GM12864 (cell line): ENCODE measurements around the gene SLC44A5.

Experiments used
- DNase-seq: peaks from one replicate; pipeline ENCODE4 v3.0.0-alpha.2; 2011; ENCODE audit warnings: low read depth
- H3K4me3 ChIP-seq: 2 replicates; pipeline ENCODE4 v1.5.1; 2011; ENCODE audit warnings: mild to moderate bottlenecking, low read depth, low read length, control low read depth
- CTCF ChIP-seq: IDR thresholded peaks from 2 replicates; pipeline ENCODE4 v1.5.1; 2011; ENCODE audit warnings: low read depth, mild to moderate bottlenecking, moderate library complexity, low read length, control low read depth, inconsistent platforms; ENCODE audit errors: missing control alignments

SLC44A5 gene

DNA sequence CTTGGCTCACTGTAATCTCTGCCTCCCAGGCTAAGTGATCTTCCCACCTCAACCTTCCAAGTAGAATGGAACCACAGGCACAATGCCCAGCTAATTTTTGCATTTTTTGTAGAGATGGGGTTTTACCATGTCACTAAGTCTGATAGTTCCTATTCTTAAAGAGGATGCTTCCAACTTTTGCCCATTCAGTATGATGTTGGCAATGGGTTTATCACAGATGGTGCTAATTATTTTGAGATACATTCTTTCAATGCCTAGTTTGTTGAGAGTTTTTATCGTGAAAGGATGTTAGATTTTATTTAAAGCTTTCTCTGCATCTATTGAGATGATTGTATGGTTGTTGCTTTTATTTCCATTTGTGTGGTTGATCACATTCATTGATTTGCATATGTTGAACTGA lies 103.9 kb downstream of the SLC44A5 start:
- no peak for DNase-seq
- no peak overlapping the region for H3K4me3 ChIP-seq
- TF ChIP-seq CTCF, result no peak

DNA sequence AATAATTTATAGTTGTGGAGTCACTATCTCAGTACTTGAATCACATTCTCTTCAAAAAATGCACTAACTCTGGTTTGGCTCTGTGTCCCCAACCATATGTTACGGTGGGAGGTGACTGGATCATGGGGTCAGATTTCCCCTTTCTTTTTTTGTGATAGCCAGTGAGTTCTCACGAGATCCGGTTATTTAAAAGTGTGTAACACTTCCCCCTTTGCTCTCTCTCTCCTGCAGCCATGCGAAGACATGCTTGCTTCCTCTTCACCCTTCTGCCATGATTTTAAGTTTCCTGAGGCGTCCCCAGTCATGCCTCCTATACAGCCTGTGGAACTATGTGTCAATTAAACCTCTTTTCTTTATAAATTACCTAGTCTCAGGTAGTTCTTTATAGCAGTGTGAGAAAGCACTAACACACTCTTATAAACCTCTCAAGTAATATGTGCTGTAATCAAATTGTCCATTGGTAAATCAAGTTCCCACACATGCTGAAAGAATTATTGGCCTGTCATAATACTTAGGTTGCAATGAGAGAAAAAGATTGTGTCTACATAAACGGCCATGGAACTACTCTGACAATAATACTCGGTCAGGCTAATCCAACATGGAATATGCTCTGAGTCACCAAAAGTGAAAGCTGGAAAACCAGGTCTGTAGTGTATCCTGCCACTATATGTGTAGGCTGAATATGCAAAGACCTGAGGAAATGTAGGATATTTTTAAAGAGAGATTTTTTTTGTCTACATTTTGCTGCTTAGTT lies 107.5 kb downstream of the SLC44A5 start:
- DNase-seq, result no peak
- no peak for TF ChIP-seq CTCF
- no peak overlapping the region for H3K4me3 ChIP-seq

DNA sequence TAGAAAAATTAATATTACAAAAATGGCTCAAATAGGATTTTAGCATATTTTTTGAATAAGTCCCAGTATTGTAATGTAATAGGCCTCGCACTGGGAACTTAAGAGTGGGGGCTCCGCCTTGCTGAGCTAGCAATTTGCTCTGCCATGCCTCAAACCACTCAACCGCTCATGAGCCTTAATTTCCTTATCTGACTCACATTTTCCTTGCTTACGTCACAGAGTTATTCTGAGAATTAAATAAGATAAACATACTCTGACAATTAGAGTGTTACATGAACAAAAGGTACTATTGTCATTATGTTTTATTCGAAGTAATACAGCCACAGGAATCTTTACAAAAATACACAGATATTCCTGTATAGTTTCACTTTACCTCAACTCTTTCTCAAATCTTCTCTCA lies 108.1 kb downstream of the SLC44A5 start:
- TF ChIP-seq CTCF, result no peak
- DNase-seq, result no peak

GRCh38 chr1:75501577-75502295 lies 109.2 kb downstream of the SLC44A5 start:
- DNase-seq, result no peak
- no peak for TF ChIP-seq CTCF
- no peak overlapping the region for H3K4me3 ChIP-seq

More for the DNA sequence above, 108.1 kb downstream of the SLC44A5 start:
- no peak overlapping the region for H3K4me3 ChIP-seq

GRCh38 chr1:75492011-75492410 lies 118.9 kb downstream of the SLC44A5 start:
- no peak overlapping the region for H3K4me3 ChIP-seq
- TF ChIP-seq CTCF, result no peak
- no peak for DNase-seq

GRCh38 chr1:75487399-75487798 lies 123.5 kb downstream of the SLC44A5 start:
- H3K4me3 ChIP-seq, result no peak overlapping the region
- TF ChIP-seq CTCF, result no peak
- no peak for DNase-seq

DNA sequence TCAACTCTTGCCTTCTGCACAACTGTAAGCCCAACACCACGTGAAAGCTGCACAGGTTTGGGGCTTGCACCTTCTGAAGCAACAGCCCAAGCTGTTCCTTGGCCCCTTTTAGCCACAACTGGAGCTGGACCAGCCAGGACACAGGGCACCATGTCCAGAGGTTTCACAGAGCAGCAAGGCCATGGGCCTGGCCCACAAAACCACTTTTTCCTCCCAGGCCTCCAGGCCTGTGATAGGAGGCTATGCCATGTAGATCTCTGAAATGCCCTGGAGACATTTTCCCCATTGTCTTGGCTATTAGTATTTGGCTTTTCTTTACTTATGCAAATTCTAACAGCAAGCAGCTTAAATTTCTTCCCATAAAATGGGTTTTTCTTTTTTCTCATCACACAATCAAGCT lies 126.1 kb downstream of the SLC44A5 start:
- H3K4me3 ChIP-seq, result no peak overlapping the region
- no peak for TF ChIP-seq CTCF
- DNase-seq, result no peak
